Gastroesophageal sphincter (tissue), 4 donors: Measurements from ENCODE around the gene NLGN2. TPM values are rescaled to one million over a fixed set of nuclear protein-coding genes. Genes with fewer than 3 reads are reported as not detected.

Experiments
- ATAC-seq: fragments of 150-250 bp; one replicate; pipeline ENCODE4 v1.9.1; 2016; ENCODE audit warnings: mild to moderate bottlenecking, moderate library complexity
- H3K27ac ChIP-seq, 4 donors: fragments of 200-600 bp; sonication (generic) in 3 of 4; 1 replicate in 3 of 4; 2 replicates in 1 of 4; pipeline ENCODE4 v1.5.1; 2016 to 2019
- H3K27me3 ChIP-seq: fragments of 200-600 bp; sonication (generic); one replicate; pipeline ENCODE4 v1.5.1; 2019
- H3K36me3 ChIP-seq, 2 donors: fragments of 200-600 bp; sonication (generic); one replicate each; pipeline ENCODE4 v1.5.1; 2019; ENCODE audit warnings: control low read depth in 1 of 2
- H3K4me1 ChIP-seq, 3 donors: fragments of 200-600 bp; sonication (generic); 1 replicate in 2 of 3; 2 replicates in 1 of 3; pipeline ENCODE4 v1.5.1; 2016 to 2019; ENCODE audit warnings: control low read depth in 2 of 3
- H3K4me3 ChIP-seq, 2 donors: fragments of 200-600 bp; sonication (generic); one replicate each; pipeline ENCODE4 v1.5.1; 2019; ENCODE audit warnings: mild to moderate bottlenecking in 1 of 2, moderate library complexity in 1 of 2
- H3K9me3 ChIP-seq, 3 donors: fragments of 200-600 bp; sonication (generic); one replicate each; pipeline ENCODE4 v1.5.1; 2017 to 2019; ENCODE audit warnings: control low read depth in 2 of 3
- EP300 ChIP-seq: sonication (generic); formaldehyde crosslinking; IDR thresholded peaks from one replicate; pipeline ENCODE4 v1.6.1; 2017; ENCODE audit warnings: antibody characterized with exemption, mild to moderate bottlenecking
- POLR2A ChIP-seq, 2 donors: fragments of 450-650 bp; IDR thresholded peaks; one replicate each; pipeline ENCODE4 v1.6.1; 2017; ENCODE audit warnings: antibody characterized with exemption in 2 of 2, mild to moderate bottlenecking in 2 of 2, moderate library complexity in 1 of 2
- POLR2AphosphoS5 ChIP-seq: sonication (generic); formaldehyde crosslinking; IDR thresholded peaks from one replicate; pipeline ENCODE4 v1.6.1; 2017; ENCODE audit warnings: antibody characterized with exemption
- WGBS, 2 donors: methylation state at CpG; one replicate each; pipeline ENCODE4 v1.1.5; 2018; ENCODE audit warnings: low coverage in 1 of 2; 5-methylcytosine and 5-hydroxymethylcytosine counted together
- total RNA-seq, 4 donors: library from RNA; depleted of rRNA; stranded (reverse); fragments of >200 nt; gene quantifications; one replicate each; pipeline ENCODE4 v1.1.0, GENCODE V29; 2016
- TF ChIP-seq, protein P1 (sequence below), 4 experiments: fragments of 200-600 bp in 2 of 4; fragments of 450-650 bp in 2 of 4; sonication (generic) in 1 of 4; IDR thresholded peaks; one replicate each; pipeline ENCODE4 v1.5.1; 2017 to 2019; ENCODE audit warnings: antibody characterized with exemption in 4 of 4, mild to moderate bottlenecking in 2 of 4, moderate library complexity in 2 of 4

Gene NLGN2
- total RNA-seq, 4 donors from 2014 or later = 9.9 to 28.4 (median 14.4) TPM

DNA sequence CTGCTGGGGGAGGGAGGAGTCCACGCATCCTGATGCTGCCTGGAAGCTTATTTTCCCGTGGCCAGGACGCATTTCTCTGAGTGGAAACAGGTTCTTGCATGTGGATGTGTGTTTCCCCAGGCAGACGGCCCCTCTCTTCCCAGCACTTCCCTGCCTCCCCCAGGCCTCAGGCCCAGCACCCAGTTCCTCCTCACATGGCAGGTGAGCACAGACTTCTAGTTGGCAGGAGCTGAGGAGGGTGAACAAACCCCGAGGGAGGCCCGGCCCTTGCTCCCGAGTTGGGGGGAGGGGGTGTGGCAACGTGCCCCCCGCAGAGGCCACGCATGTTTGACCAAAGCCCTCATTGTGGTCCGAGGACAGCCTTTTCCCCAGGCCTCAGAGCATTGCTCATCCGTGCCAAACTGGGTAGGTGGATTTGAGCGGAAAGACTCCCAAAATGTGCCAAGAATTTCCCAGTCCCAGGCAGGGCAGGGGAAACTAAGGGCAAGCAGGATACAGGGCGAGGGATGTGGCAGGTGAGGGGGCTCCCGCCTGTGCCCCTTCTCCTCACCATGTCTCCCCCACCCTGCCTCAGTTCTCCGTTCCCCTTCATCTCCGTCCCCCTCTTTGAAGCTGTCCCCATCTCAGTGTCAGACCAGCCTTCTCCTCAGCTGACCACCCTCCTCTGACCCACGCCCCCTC lies 11.0 kb downstream of the NLGN2 start:
- TF ChIP-seq EP300 (no peak), POLR2AphosphoS5 (no peak), POLR2A (IDR thresholded peaks at IDR 0.05) (no peak)
- TF ChIP-seq, protein P1, sequence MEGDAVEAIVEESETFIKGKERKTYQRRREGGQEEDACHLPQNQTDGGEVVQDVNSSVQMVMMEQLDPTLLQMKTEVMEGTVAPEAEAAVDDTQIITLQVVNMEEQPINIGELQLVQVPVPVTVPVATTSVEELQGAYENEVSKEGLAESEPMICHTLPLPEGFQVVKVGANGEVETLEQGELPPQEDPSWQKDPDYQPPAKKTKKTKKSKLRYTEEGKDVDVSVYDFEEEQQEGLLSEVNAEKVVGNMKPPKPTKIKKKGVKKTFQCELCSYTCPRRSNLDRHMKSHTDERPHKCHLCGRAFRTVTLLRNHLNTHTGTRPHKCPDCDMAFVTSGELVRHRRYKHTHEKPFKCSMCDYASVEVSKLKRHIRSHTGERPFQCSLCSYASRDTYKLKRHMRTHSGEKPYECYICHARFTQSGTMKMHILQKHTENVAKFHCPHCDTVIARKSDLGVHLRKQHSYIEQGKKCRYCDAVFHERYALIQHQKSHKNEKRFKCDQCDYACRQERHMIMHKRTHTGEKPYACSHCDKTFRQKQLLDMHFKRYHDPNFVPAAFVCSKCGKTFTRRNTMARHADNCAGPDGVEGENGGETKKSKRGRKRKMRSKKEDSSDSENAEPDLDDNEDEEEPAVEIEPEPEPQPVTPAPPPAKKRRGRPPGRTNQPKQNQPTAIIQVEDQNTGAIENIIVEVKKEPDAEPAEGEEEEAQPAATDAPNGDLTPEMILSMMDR (IDR thresholded peaks at IDR 0.05) = no peak
- H3K27ac ChIP-seq = no peak overlapping the region
- WGBS, 2 donors = 75% methylated on average over 2 of the region's 18 CpGs; no CpG with 5 or more reads in 1 of the 2 donors
- H3K4me1 ChIP-seq = no peaks in the 10 kb centered on the region
- H3K4me3 ChIP-seq = no peak overlapping the region
- ATAC-seq = no peak
- no peaks in the 10 kb centered on the region for H3K9me3 ChIP-seq
- peaks cover 0 to 41% of the 10 kb centered on the region in 2 donors for H3K36me3 ChIP-seq
- H3K27me3 ChIP-seq = peaks cover 16% of the 10 kb centered on the region

GRCh38 chr17:7419819-7420610 lies 12.4 kb downstream of the NLGN2 start, which contains the start of gene SPEM1:
Gene SPEM1 (plus strand): TSS chr17:7420324. CDS start chr17:7420385, 61 bp downstream.
- TF ChIP-seq POLR2A (IDR thresholded peaks at IDR 0.05) = no peak
- TF ChIP-seq, protein P1 (IDR thresholded peaks at IDR 0.05) = no peak
- TF ChIP-seq POLR2AphosphoS5 = no peak
- no peak for TF ChIP-seq EP300
- WGBS, 2 donors = 19 to 70% methylated on average over 3 to 13 of the region's 17 CpGs
- no peak within 1 kb of the TSS for H3K27ac ChIP-seq
- H3K4me3 ChIP-seq = no peak within 1 kb of the TSS
- no peak for ATAC-seq
- H3K27me3 ChIP-seq = peaks cover 16% of the 10 kb centered on the region
- H3K36me3 ChIP-seq = peaks cover 0 to 33% of the 10 kb centered on the region in 2 donors
- no peaks in the 10 kb centered on the region for H3K9me3 ChIP-seq
- no peaks in the 10 kb centered on the region for H3K4me1 ChIP-seq

DNA sequence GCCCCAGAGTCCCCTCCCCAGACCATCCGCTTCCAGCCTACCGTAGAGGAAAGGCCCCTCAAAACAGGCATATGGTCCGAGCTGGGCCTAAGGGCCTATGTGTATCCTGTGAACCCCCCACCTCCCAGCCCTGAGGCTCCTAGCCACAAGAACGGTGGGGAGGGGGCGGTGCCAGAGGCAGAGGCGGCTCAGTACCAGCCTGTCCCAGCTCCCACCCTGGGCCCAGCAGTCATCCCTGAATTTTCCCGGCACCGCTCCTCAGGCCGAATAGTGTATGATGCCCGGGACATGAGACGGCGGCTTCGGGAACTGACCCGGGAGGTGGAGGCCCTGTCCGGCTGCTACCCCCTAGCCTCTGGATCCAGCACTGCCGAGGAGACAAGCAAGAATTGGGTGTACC lies 13.5 kb downstream of the NLGN2 start:
- no peak for ATAC-seq
- Histone ChIP-seq H3K27ac (no peak overlapping the region), H3K4me3 (no peak overlapping the region), H3K27me3 (peaks cover 16% of the 10 kb centered on the region), H3K4me1 (no peaks in the 10 kb centered on the region), H3K36me3 (peaks cover 0 to 21% of the 10 kb centered on the region in 2 donors), H3K9me3 (no peaks in the 10 kb centered on the region)
- 90 to 95% methylated on average over 2 to 4 of the region's 16 CpGs for WGBS, 2 donors
- TF ChIP-seq EP300 = no peak
- TF ChIP-seq POLR2AphosphoS5 = no peak
- TF ChIP-seq POLR2A (IDR thresholded peaks at IDR 0.05) = no peak
- TF ChIP-seq, protein P1 (IDR thresholded peaks at IDR 0.05) = no peak

GRCh38 chr17:7423679-7424078 lies 16.0 kb downstream of the NLGN2 start:
- H3K27ac ChIP-seq = no peak overlapping the region
- H3K9me3 ChIP-seq = no peaks in the 10 kb centered on the region
- no peaks in the 10 kb centered on the region for H3K4me1 ChIP-seq
- H3K27me3 ChIP-seq = peaks cover 16% of the 10 kb centered on the region
- no peaks in the 10 kb centered on the region for H3K36me3 ChIP-seq
- WGBS, 2 donors = 30 to 36% methylated on average over 3 of the region's 4 CpGs
- no peak overlapping the region for H3K4me3 ChIP-seq
- TF ChIP-seq POLR2AphosphoS5 (no peak), EP300 (no peak), POLR2A (IDR thresholded peaks at IDR 0.05) (no peak)
- TF ChIP-seq, protein P1 (IDR thresholded peaks at IDR 0.05) = no peak
- no peak for ATAC-seq
